GM21360 (cell line): ENCODE results near the gene ARF1.

ENCODE experiments used
- ATAC-seq: cut with Tn5 transposase; IDR thresholded peaks from one replicate; pipeline ENCODE4 v1.9.1; 2021; ENCODE audit warnings: mild to moderate bottlenecking, moderate library complexity; ENCODE audit not compliant: unreplicated experiment

ARF1 gene

GRCh38 chr1:228068359-228068758 is 14.1 kb upstream of the ARF1 start:
- no peak for ATAC-seq

GRCh38 chr1:228070173-228070572 is 12.3 kb upstream of the ARF1 start:
- ATAC-seq: no peak

GRCh38 chr1:228070851-228071250 is 11.7 kb upstream of the ARF1 start:
- ATAC-seq: no peak

GRCh38 chr1:228071839-228072657 is 10.5 kb upstream of the ARF1 start:
- no peak for ATAC-seq

GRCh38 chr1:228072658-228073043 is 9.9 kb upstream of the ARF1 start:
- no peak for ATAC-seq

GRCh38 chr1:228073061-228073856 is 9.2 kb upstream of the ARF1 start:
- ATAC-seq: no peak

- ATAC-seq: no peak
Measured at GRCh38 chr1:228073857-228074545, 8.5 kb upstream of the ARF1 start.

GRCh38 chr1:228074954-228075730 is 7.4 kb upstream of the ARF1 start:
- ATAC-seq: no peak

GRCh38 chr1:228075801-228076271 is 6.7 kb upstream of the ARF1 start:
- ATAC-seq: no peak

GRCh38 chr1:228076796-228077430 is 5.6 kb upstream of the ARF1 start:
- no peak for ATAC-seq

GRCh38 chr1:228077565-228078330 is 4.8 kb upstream of the ARF1 start:
- ATAC-seq: no peak

GRCh38 chr1:228079013-228079412 is 3.5 kb upstream of the ARF1 start:
- ATAC-seq: no peak

GRCh38 chr1:228079601-228080263 is 2.8 kb upstream of the ARF1 start:
- ATAC-seq: no peak

- no peak for ATAC-seq
Measured at GRCh38 chr1:228081144-228081543, 1.4 kb upstream of the ARF1 start.

GRCh38 chr1:228081578-228082213 is 812 bp upstream of the ARF1 start:
- ATAC-seq: peak; percentile 19

GRCh38 chr1:228082918-228083870 is 686 bp downstream of the ARF1 start:
- ATAC-seq: no peak

GRCh38 chr1:228083871-228084278 is 1.4 kb downstream of the ARF1 start:
- ATAC-seq: no peak
